ENCODE measurements around the gene GNA12.
A peak's percentile ranks its signal among the peaks of the same experiment; 100 is the strongest.

GNA12 gene

GRCh38 chr7:2799253-2799652, 44.9 kb downstream of the GNA12 start:
- H3K4me1 Mint-ChIP-seq: peaks cover 31% of the 10 kb centered on the region
- no peaks in the 10 kb centered on the region for H3K9me3 Mint-ChIP-seq
- H3K27me3 Mint-ChIP-seq: no peaks in the 10 kb centered on the region
- H3K27ac Mint-ChIP-seq (ENCODE audit: low read depth): no peak overlapping the region
- H3K4me3 Mint-ChIP-seq: no peak overlapping the region
- H3K36me3 Mint-ChIP-seq (ENCODE audit: insufficient read depth): peaks cover 10% of the 10 kb centered on the region
- ATAC-seq (replicated peaks; ENCODE audit: extremely low read depth, poor library complexity, severe bottlenecking): no peak
- DNase-seq (ENCODE audit: low spot score in 2 of 2): no peak

DNA sequence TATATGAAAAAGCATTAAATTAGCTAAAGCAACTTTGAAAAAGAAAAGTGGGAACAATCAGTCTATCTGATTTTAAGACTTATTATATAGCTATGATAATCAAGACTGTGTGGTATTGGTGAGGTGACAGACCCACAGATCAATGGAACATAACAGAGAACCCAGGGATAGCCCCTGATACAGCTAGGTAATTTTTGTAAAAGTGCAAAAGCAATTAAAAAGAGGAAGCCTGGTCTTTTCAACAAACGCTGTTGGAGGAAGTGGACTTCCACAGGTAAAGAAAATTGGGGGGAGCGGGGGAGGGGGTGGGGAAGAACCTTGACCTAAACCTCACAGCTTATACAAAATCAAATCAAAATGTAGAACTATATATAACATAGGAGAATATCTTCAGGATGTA, 45.4 kb downstream of the GNA12 start:
- H3K9me3 Mint-ChIP-seq: no peaks in the 10 kb centered on the region
- H3K36me3 Mint-ChIP-seq (ENCODE audit: insufficient read depth): peaks cover 14% of the 10 kb centered on the region
- DNase-seq (ENCODE audit: low spot score in 2 of 2): no peak
- H3K4me1 Mint-ChIP-seq: peaks cover 31% of the 10 kb centered on the region
- no peak overlapping the region for H3K4me3 Mint-ChIP-seq
- ATAC-seq (replicated peaks; ENCODE audit: extremely low read depth, poor library complexity, severe bottlenecking): no peak
- no peaks in the 10 kb centered on the region for H3K27me3 Mint-ChIP-seq
- no peak overlapping the region for H3K27ac Mint-ChIP-seq (ENCODE audit: low read depth)

DNA sequence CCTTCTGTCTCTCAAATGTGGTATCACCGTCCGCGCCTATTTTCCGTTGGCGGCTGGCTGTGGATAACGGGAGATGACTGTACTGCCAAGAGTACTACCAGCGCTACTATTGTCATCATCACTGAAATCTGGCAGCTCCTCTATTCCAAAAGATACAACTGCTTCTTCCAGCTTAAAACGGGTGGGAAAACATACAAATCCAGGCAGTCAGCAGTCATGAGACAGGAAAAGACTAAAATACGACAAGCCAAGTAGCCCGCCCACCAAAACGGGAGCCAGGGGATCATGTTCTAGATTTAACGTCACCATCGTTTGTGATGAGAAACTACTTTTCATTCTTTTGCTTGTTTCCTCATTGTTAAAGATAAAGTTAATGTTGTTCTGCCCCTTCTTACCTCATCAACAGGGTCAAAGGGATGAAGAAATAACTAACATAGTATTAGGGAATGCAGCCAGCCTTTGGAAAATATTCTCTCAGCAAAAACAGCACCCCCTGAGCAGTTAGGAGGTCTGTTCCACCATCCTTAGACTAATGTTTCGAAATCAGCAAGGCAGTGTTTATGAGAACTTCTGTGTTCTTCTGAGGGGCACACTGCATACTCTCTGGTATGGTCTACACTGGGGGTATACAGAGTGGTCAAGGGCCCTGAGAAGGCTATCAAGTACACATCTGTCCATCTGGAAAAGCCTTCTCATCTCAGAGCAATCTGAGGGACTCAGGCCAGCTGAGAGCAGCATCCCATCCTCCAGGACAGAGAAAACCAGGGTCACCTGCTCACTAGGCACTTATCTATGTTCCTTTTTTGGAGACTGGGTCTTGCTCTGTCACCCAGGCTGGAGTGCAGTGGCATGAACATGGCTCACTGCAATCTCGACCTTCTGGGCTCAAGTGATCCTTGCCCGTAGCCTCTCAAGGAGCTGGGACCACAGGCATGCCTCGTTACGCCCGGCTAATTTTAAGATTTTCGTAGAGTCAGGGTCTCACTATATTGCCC, 47.5 kb downstream of the GNA12 start:
- Mint-ChIP-seq H3K36me3 (ENCODE audit: insufficient read depth) (peaks cover 19% of the 10 kb centered on the region), H3K4me1 (peaks cover 28% of the 10 kb centered on the region), H3K27ac (ENCODE audit: low read depth) (no peak overlapping the region), H3K27me3 (no peaks in the 10 kb centered on the region), H3K4me3 (no peak overlapping the region), H3K9me3 (no peaks in the 10 kb centered on the region)
- ATAC-seq (replicated peaks; ENCODE audit: extremely low read depth, poor library complexity, severe bottlenecking): no peak
- DNase-seq (ENCODE audit: low spot score in 2 of 2): no peak

GRCh38 chr7:2795906-2796305, 48.2 kb downstream of the GNA12 start:
- Mint-ChIP-seq H3K4me3 (no peak overlapping the region), H3K4me1 (peaks cover 21% of the 10 kb centered on the region), H3K9me3 (no peaks in the 10 kb centered on the region), H3K27me3 (no peaks in the 10 kb centered on the region), H3K36me3 (ENCODE audit: insufficient read depth) (peaks cover 19% of the 10 kb centered on the region), H3K27ac (ENCODE audit: low read depth) (no peak overlapping the region)
- ATAC-seq (replicated peaks; ENCODE audit: extremely low read depth, poor library complexity, severe bottlenecking) (no peak), DNase-seq (ENCODE audit: low spot score in 2 of 2) (no peak)

DNA sequence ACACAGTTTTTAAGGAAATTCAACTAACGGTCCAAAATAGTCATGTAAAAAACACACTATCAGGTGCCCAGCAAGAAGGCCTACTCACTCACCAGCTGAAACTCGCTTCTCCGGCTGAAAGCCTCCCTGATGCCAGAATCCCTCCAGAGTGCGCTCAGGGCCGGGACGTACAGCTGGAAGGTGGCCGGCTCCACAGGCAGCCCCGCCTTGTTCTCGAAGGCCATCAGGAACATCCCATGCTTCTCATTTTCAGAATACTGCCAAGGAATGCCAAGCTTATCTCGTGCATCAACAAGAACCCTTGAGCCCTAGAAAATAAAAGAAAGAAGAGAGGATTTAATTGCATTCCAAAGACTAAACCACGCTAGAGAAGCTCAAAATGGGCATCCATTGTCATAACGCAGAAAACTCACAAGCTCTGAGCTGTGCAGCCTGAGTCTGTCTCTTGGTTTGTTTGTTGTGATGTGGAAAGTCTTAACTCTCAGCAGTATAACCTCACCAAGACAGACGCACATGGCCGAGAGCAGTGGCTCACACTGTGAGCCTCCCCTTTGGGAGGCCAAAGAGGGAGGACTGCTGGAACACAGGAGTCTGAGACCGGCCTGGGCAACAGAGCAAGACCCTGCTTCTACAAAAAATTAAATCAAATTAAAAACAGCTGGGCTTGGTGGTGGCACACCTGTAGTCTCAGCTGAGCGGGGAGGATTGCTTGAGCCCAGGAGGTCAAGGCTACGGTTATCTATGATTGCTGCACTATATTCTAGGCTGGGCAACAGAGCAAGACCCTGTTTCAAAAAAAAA, 49.1 kb downstream of the GNA12 start:
- Mint-ChIP-seq H3K4me1 (peaks cover 16% of the 10 kb centered on the region), H3K27me3 (no peaks in the 10 kb centered on the region), H3K27ac (ENCODE audit: low read depth) (no peak overlapping the region), H3K36me3 (ENCODE audit: insufficient read depth) (peaks cover 20% of the 10 kb centered on the region), H3K4me3 (no peak overlapping the region), H3K9me3 (no peaks in the 10 kb centered on the region)
- no peak for DNase-seq (ENCODE audit: low spot score in 2 of 2)
- no peak for ATAC-seq (replicated peaks; ENCODE audit: extremely low read depth, poor library complexity, severe bottlenecking)

DNA sequence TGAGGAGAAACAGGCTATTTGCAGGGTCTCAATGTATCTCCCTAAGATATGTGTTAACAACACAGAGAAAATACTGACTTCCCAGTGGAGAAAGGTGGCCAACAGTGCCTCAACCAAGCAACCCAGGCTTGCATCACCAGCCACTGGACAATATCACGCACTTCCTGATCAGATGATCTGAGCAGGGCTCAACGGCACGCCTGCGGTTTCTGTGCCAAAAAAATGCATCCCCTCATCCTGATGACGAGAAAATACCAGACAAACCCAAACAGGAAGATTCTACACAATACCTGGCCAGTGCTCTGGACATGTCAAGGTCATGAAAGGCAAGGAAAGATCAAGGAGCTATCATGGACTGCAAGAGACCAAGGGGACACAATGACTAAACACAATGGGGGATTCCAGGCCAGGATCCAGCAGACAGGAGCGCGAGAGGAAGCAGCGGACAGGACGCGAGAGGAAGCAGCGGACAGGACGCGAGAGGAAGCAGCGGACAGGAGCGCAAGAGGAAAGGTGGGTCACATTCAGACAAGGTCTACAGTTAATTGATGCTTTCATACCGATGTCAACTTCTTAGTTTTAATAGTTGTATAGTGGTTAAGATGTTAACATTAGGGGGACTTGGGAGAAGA, 51.1 kb downstream of the GNA12 start:
- H3K9me3 Mint-ChIP-seq: no peaks in the 10 kb centered on the region
- peaks cover 12% of the 10 kb centered on the region for H3K4me1 Mint-ChIP-seq
- no peak for DNase-seq (ENCODE audit: low spot score in 2 of 2)
- H3K27me3 Mint-ChIP-seq: no peaks in the 10 kb centered on the region
- ATAC-seq (replicated peaks; ENCODE audit: extremely low read depth, poor library complexity, severe bottlenecking): no peak
- H3K4me3 Mint-ChIP-seq: no peak overlapping the region
- H3K36me3 Mint-ChIP-seq (ENCODE audit: insufficient read depth): peaks cover 20% of the 10 kb centered on the region
- no peak overlapping the region for H3K27ac Mint-ChIP-seq (ENCODE audit: low read depth)

DNA sequence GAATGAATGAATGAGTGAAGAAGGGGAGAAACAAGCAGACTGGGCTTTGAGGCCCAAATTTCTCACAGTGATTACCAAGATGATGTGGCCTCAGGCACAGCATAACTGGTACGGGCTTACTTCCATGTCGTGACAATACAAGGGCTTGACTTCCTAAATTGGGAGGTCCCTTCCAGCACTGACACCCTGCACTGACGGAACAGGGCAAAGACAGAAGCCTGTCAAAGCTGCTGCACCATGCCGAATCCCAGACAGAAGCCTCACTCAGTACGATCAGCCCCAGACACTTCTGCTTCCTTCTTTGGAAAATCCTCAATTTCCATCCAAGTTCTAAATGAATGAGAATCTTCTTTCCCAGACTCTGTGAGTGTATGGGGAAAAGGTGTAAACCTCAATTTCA, 51.9 kb downstream of the GNA12 start:
- Mint-ChIP-seq H3K27me3 (no peaks in the 10 kb centered on the region), H3K36me3 (ENCODE audit: insufficient read depth) (peaks cover 20% of the 10 kb centered on the region)

GRCh38 chr7:2791390-2791789, 52.7 kb downstream of the GNA12 start:
- Mint-ChIP-seq H3K4me3 (no peak overlapping the region), H3K27ac (ENCODE audit: low read depth) (no peak overlapping the region), H3K36me3 (ENCODE audit: insufficient read depth) (peaks cover 20% of the 10 kb centered on the region), H3K9me3 (no peaks in the 10 kb centered on the region), H3K4me1 (peaks cover 5% of the 10 kb centered on the region), H3K27me3 (no peaks in the 10 kb centered on the region)
- DNase-seq (ENCODE audit: low spot score in 2 of 2) (no peak), ATAC-seq (replicated peaks; ENCODE audit: extremely low read depth, poor library complexity, severe bottlenecking) (no peak)

More for the DNA sequence above, 51.9 kb downstream of the GNA12 start:
- Mint-ChIP-seq H3K4me3 (no peak overlapping the region), H3K4me1 (peaks cover 5% of the 10 kb centered on the region), H3K9me3 (no peaks in the 10 kb centered on the region), H3K27ac (ENCODE audit: low read depth) (no peak overlapping the region)
- DNase-seq (ENCODE audit: low spot score in 2 of 2): no peak
- ATAC-seq (replicated peaks; ENCODE audit: extremely low read depth, poor library complexity, severe bottlenecking): no peak

- H3K27me3 Mint-ChIP-seq: no peaks in the 10 kb centered on the region
- no peaks in the 10 kb centered on the region for H3K9me3 Mint-ChIP-seq
- no peak overlapping the region for H3K4me3 Mint-ChIP-seq
- DNase-seq (ENCODE audit: low spot score in 2 of 2) (no peak), ATAC-seq (replicated peaks; ENCODE audit: extremely low read depth, poor library complexity, severe bottlenecking) (no peak)
- peaks cover 8% of the 10 kb centered on the region for H3K36me3 Mint-ChIP-seq (ENCODE audit: insufficient read depth)
- peaks cover 21% of the 10 kb centered on the region for H3K4me1 Mint-ChIP-seq
- H3K27ac Mint-ChIP-seq (ENCODE audit: low read depth): no peak overlapping the region
Observed at GRCh38 chr7:2787251-2787951, 56.7 kb downstream of the GNA12 start.

GRCh38 chr7:2786607-2787116, 57.4 kb downstream of the GNA12 start:
- no peak overlapping the region for H3K4me3 Mint-ChIP-seq
- ATAC-seq (replicated peaks; ENCODE audit: extremely low read depth, poor library complexity, severe bottlenecking) (no peak), DNase-seq (ENCODE audit: low spot score in 2 of 2) (no peak)
- no peaks in the 10 kb centered on the region for H3K9me3 Mint-ChIP-seq
- no peak overlapping the region for H3K27ac Mint-ChIP-seq (ENCODE audit: low read depth)
- H3K36me3 Mint-ChIP-seq (ENCODE audit: insufficient read depth): peaks cover 4% of the 10 kb centered on the region
- peaks cover 23% of the 10 kb centered on the region for H3K4me1 Mint-ChIP-seq
- no peaks in the 10 kb centered on the region for H3K27me3 Mint-ChIP-seq

- ATAC-seq (replicated peaks; ENCODE audit: extremely low read depth, poor library complexity, severe bottlenecking): no peak
Observed at GRCh38 chr7:2785071-2785500, 59.0 kb downstream of the GNA12 start.

DNA sequence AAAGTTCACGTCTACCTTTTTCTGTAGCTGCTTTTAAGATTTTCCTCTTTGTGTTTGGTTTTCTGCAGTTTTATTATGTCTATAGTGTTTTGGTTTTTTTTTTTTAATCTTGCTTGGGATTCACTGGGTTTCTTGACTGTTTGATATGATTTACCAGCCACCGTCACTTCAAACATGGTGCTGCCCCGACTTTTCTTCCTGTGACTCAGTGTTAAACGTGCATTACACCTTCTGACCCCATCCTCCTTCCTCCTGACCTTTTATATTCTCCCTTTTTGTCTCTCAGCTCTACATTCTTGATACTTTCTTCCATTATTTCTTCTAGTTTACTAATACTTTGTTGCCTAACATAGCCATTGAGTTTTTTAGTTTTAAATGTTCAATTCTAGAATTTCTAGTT, 61.5 kb downstream of the GNA12 start:
- ATAC-seq (replicated peaks; ENCODE audit: extremely low read depth, poor library complexity, severe bottlenecking) (no peak), DNase-seq (ENCODE audit: low spot score in 2 of 2) (no peak)
- Mint-ChIP-seq H3K27me3 (no peaks in the 10 kb centered on the region), H3K9me3 (no peaks in the 10 kb centered on the region), H3K4me1 (peaks cover 18% of the 10 kb centered on the region), H3K4me3 (no peak overlapping the region), H3K27ac (ENCODE audit: low read depth) (peak overlapping the region; percentile 17), H3K36me3 (ENCODE audit: insufficient read depth) (peaks cover 3% of the 10 kb centered on the region)

More at GRCh38 chr7:2785071-2785500, 59.0 kb downstream of the GNA12 start:
- no peaks in the 10 kb centered on the region for H3K9me3 Mint-ChIP-seq
- no peak for DNase-seq (ENCODE audit: low spot score in 2 of 2)
- H3K27me3 Mint-ChIP-seq: no peaks in the 10 kb centered on the region
- peaks cover 3% of the 10 kb centered on the region for H3K36me3 Mint-ChIP-seq (ENCODE audit: insufficient read depth)
- H3K4me1 Mint-ChIP-seq: peaks cover 20% of the 10 kb centered on the region
- H3K27ac Mint-ChIP-seq (ENCODE audit: low read depth): no peak overlapping the region
- H3K4me3 Mint-ChIP-seq: no peak overlapping the region

Data from central memory CD8-positive, alpha-beta T cell (primary cell).